Measurements from ENCODE around the gene SSRP1. TPM values are rescaled to one million over a fixed set of nuclear protein-coding genes. Genes with fewer than 3 reads are reported as not detected.
"Not testable (repeated sequence)": the region's sequence is repeated elsewhere in the genome, so short reads cannot be mapped to it uniquely, and the experiment has no call there.

SSRP1 gene
- polyA plus RNA-seq, 10 donors, result 82.0 to 138 (median 101) TPM

- DNase-seq, result no peak
Measured at GRCh38 chr11:57302489-57302888, 33.2 kb downstream of the SSRP1 start.

GRCh38 chr11:57301711-57302423, 33.8 kb downstream of the SSRP1 start:
- no peak for DNase-seq

GRCh38 chr11:57300785-57301184, 34.9 kb downstream of the SSRP1 start:
- no peak for DNase-seq

- no peak for DNase-seq
Measured at GRCh38 chr11:57299150-57299737, 36.4 kb downstream of the SSRP1 start.

GRCh38 chr11:57297221-57297620, 38.5 kb downstream of the SSRP1 start:
- no peak for DNase-seq

- DNase-seq, result not testable (repeated sequence)
Measured at GRCh38 chr11:57296205-57296604, 39.5 kb downstream of the SSRP1 start.

GRCh38 chr11:57294225-57295131, 41.2 kb downstream of the SSRP1 start:
- DNase-seq, result no peak

GRCh38 chr11:57290288-57290687, 45.4 kb downstream of the SSRP1 start:
- DNase-seq, result no peak

- peak in 1 of 3 donors; percentile 51 for DNase-seq
Measured at GRCh38 chr11:57288771-57289579, 46.7 kb downstream of the SSRP1 start.

GRCh38 chr11:57287884-57288283, 47.8 kb downstream of the SSRP1 start:
- DNase-seq, result no peak

- no peak for DNase-seq
Measured at GRCh38 chr11:57283231-57283990, 52.3 kb downstream of the SSRP1 start.

- DNase-seq, result not testable (repeated sequence)
Measured at GRCh38 chr11:57281546-57281945, 54.1 kb downstream of the SSRP1 start.

GRCh38 chr11:57279116-57279515, 56.6 kb downstream of the SSRP1 start:
- peak in 2 of 3 donors; percentile 47 to 56 for DNase-seq

- no peak for DNase-seq
Measured at GRCh38 chr11:57278721-57279095, 57.0 kb downstream of the SSRP1 start.

GRCh38 chr11:57277845-57278720, 57.6 kb downstream of the SSRP1 start:
- peak; percentile 67 to 84 (median 68) for DNase-seq

- no peak for DNase-seq
Measured at GRCh38 chr11:57276971-57277675, 58.6 kb downstream of the SSRP1 start.

- no peak for DNase-seq
Measured at GRCh38 chr11:57276169-57276970, 59.3 kb downstream of the SSRP1 start.

All from muscle of back (tissue), 11 donors.